ENCODE results near the gene STK24. TPM values are rescaled to one million over a fixed set of nuclear protein-coding genes. Genes with fewer than 3 reads are reported as not detected.

The STK24 gene
- total RNA-seq, 3 donors from 2014 or later: 61.3 to 149 (median 71.9) TPM

GRCh38 chr13:98487016-98487415 lies 89.9 kb downstream of the STK24 start:
- no peaks in the 10 kb centered on the region for H3K27me3 ChIP-seq
- peak overlapping the region in 1 of 2 donors; percentile 41 for H3K27ac ChIP-seq
- H3K36me3 ChIP-seq: no peaks in the 10 kb centered on the region
- DNase-seq (ENCODE audit: low spot score in 2 of 2): no peak
- H3K4me3 ChIP-seq: no peak overlapping the region
- intact Hi-C loops (cut with DNase I; ENCODE audit: low total_unique reads): no loop called here
- peaks cover 11 to 23% of the 10 kb centered on the region in 2 donors for H3K4me1 ChIP-seq
- TF ChIP-seq POLR2A (IDR thresholded peaks at IDR 0.05): no peak
- TF ChIP-seq CTCF (IDR thresholded peaks at IDR 0.05): no peak
- no peak for TF ChIP-seq POLR2AphosphoS5 (IDR thresholded peaks at IDR 0.05)
- no peaks in the 10 kb centered on the region for H3K9me3 ChIP-seq

- no peak for DNase-seq (ENCODE audit: low spot score in 2 of 2)
- peak overlapping the region in 1 of 2 donors; percentile 41 for H3K27ac ChIP-seq
- intact Hi-C loops (cut with DNase I; ENCODE audit: low total_unique reads): no loop called here
- H3K9me3 ChIP-seq: no peaks in the 10 kb centered on the region
- H3K4me3 ChIP-seq: no peak overlapping the region
- TF ChIP-seq CTCF (IDR thresholded peaks at IDR 0.05): no peak
- TF ChIP-seq POLR2AphosphoS5 (IDR thresholded peaks at IDR 0.05): no peak
- no peak for TF ChIP-seq POLR2A (IDR thresholded peaks at IDR 0.05)
- peaks cover 11 to 23% of the 10 kb centered on the region in 2 donors for H3K4me1 ChIP-seq
- no peaks in the 10 kb centered on the region for H3K27me3 ChIP-seq
- no peaks in the 10 kb centered on the region for H3K36me3 ChIP-seq
These were observed 90.5 kb downstream of the STK24 start for GRCh38 chr13:98486412-98486811.

GRCh38 chr13:98485561-98485960 lies 91.3 kb downstream of the STK24 start:
- no peaks in the 10 kb centered on the region for H3K36me3 ChIP-seq
- no peak overlapping the region for H3K4me3 ChIP-seq
- peaks cover 11 to 23% of the 10 kb centered on the region in 2 donors for H3K4me1 ChIP-seq
- H3K9me3 ChIP-seq: no peaks in the 10 kb centered on the region
- H3K27ac ChIP-seq: peak overlapping the region; percentile 78 to 89
- no peak for DNase-seq (ENCODE audit: low spot score in 2 of 2)
- H3K27me3 ChIP-seq: no peaks in the 10 kb centered on the region
- intact Hi-C loops (cut with DNase I; ENCODE audit: low total_unique reads): no loop called here
- TF ChIP-seq POLR2A (IDR thresholded peaks at IDR 0.05) (no peak), POLR2AphosphoS5 (IDR thresholded peaks at IDR 0.05) (no peak), CTCF (IDR thresholded peaks at IDR 0.05) (no peak)

GRCh38 chr13:98484289-98485219 lies 92.4 kb downstream of the STK24 start:
- Histone ChIP-seq H3K36me3 (no peaks in the 10 kb centered on the region), H3K27ac (peak overlapping the region; percentile 78 to 89), H3K27me3 (no peaks in the 10 kb centered on the region), H3K4me3 (peak overlapping the region in 1 of 3 donors; percentile 6), H3K4me1 (peaks cover 11 to 23% of the 10 kb centered on the region in 2 donors), H3K9me3 (no peaks in the 10 kb centered on the region)
- TF ChIP-seq POLR2AphosphoS5 (IDR thresholded peaks at IDR 0.05) (peak; percentile 45 to 77 (median 54)), POLR2A (IDR thresholded peaks at IDR 0.05) (no peak), CTCF (IDR thresholded peaks at IDR 0.05) (peak in 1 of 3 donors; percentile 11)
- peak; percentile 75 to 89 for DNase-seq (ENCODE audit: low spot score in 2 of 2)
- intact Hi-C loops (cut with DNase I; ENCODE audit: low total_unique reads): no loop called here

All from breast epithelium (tissue), 4 donors.